HUES64 (cell line): ENCODE measurements around the gene EPB41L1. TPM values are rescaled to one million over a fixed set of nuclear protein-coding genes. Genes with fewer than 3 reads are reported as not detected.

Source experiments
- H3K27ac ChIP-seq: 2 replicates; pipeline ENCODE4 v1.7.0; 2013; ENCODE audit warnings: low read depth, low read length, inconsistent platforms
- H3K27me3 ChIP-seq: 2 replicates; pipeline ENCODE4 v1.6.1; 2013; ENCODE audit warnings: mild to moderate bottlenecking, low read length; ENCODE audit not compliant: insufficient read depth
- H3K36me3 ChIP-seq: 2 replicates; pipeline ENCODE4 v1.6.1; 2013; ENCODE audit warnings: mild to moderate bottlenecking, low read length; ENCODE audit not compliant: insufficient read depth
- H3K4me1 ChIP-seq: 2 replicates; pipeline ENCODE4 v1.6.1; 2013; ENCODE audit warnings: mild to moderate bottlenecking, low read length, moderate library complexity; ENCODE audit not compliant: insufficient read depth
- H3K4me3 ChIP-seq: 2 replicates; pipeline ENCODE4 v1.5.1; 2013; ENCODE audit warnings: mild to moderate bottlenecking, low read length, moderate library complexity
- H3K9ac ChIP-seq: 2 replicates; pipeline ENCODE4 v1.6.1; 2013; ENCODE audit warnings: mild to moderate bottlenecking, low read depth, low read length
- H3K9me3 ChIP-seq: 2 replicates; pipeline ENCODE4 v1.6.1; 2013; ENCODE audit warnings: low read depth, low read length; ENCODE audit not compliant: insufficient read depth
- WGBS: fragments of 150-250, 120-280 bp; methylation state at CpG from one replicate; pipeline ENCODE4 v1.1.7; 2013; ENCODE audit warnings: missing lambda C conversion rate; 5-methylcytosine and 5-hydroxymethylcytosine counted together
- polyA plus RNA-seq, 2 experiments: library from polyadenylated mRNA; stranded (reverse); fragments of 50-300 nt; gene quantifications; one replicate each; pipeline ENCODE4 v1.2.3, GENCODE V29; 2013

EPB41L1 gene
- 25.4 TPM for polyA plus RNA-seq (2013, experiment 1 of 2)
- polyA plus RNA-seq (2013, experiment 2 of 2): 32.0 TPM

DNA sequence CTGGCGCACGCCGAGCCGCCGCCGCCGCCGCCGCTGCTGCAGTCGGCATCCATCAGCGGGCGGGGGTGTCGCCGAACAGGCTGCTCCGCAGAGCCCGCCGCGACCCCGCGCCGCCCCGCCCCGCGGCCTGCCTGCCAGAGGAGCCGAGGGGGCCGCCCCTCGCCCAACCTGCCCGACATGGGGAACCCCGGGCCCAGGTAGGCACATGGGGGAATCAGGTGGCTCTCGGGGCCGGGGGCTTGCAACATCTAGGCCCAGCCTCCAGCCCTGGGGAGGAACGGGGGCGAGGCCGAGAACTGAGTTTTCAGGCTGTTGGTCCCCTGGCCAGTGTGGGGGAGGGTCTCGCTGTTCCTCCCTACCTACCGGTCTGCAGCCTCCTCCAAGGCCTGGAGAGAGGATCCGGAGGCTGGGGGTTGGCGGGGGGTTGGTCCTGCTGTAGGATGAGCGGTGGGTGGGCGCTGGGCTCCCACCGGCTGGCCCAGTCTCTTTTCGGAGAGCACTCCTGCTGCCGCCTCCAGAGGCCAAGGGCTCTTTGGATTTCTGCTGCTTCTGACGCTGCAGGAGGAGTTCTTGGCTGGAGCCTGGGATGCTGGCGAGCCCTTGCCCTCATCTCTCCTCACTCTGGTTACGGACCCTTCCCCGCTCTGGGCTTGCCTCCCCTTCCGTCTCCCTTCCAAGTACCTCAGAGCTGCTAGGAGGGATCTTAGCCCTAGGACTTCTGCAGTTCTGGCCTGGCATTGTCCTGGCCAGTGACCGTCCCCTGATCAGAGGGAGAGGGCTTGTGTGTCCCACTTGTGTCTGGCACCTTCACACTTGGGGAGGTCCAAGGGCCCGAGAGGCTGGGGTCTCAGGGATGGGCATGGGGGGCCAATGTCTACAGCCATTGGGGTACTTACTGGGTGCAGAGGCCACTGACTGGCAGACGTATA lies at the start of gene EPB41L1:
Gene EPB41L1, plus strand, starts transcription at position 41 of the 929 bp plus-strand sequence. CDS start 19,038 bp downstream, outside the sequence.
- WGBS: 6% methylated on average over 51 of the region's 51 CpGs
- Histone ChIP-seq H3K27ac (no peak within 1 kb of the TSS), H3K9ac (peak within 1 kb of the TSS; percentile 60), H3K9me3 (no peaks in the 10 kb centered on the region), H3K4me3 (peak within 1 kb of the TSS; percentile 75), H3K4me1 (peaks cover 6% of the 10 kb centered on the region; the same call in 1 of the 2 replicates), H3K27me3 (no peaks in the 10 kb centered on the region), H3K36me3 (no peaks in the 10 kb centered on the region)

DNA sequence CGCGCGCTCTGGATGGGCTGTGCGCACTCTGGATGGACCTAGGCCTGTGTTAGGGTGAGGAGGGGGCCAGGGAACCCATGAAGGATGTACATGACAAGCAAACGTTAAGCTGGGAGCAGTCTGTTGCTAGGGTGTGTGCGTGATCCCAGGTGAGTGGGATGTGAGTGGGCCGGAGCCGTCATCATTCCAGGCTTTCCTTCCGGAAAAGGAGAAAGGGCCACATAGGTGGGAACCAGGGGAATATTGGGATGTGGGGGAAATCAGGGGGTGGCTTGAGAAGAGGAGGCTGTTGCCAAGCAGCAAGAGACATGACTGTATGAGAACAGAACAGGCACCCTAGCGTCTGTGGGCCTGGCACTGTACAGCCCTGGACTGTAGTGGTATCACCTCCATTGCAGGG lies 49.7 kb upstream of the EPB41L1 start:
- H3K4me1 ChIP-seq: peaks cover 6% of the 10 kb centered on the region
- peaks cover 19% of the 10 kb centered on the region for H3K27me3 ChIP-seq
- no peaks in the 10 kb centered on the region for H3K36me3 ChIP-seq
- H3K9me3 ChIP-seq: no peaks in the 10 kb centered on the region
- WGBS: 95% methylated on average over 10 of the region's 10 CpGs
- H3K9ac ChIP-seq: no peak overlapping the region
- no peak overlapping the region for H3K27ac ChIP-seq
- H3K4me3 ChIP-seq: no peak overlapping the region

DNA sequence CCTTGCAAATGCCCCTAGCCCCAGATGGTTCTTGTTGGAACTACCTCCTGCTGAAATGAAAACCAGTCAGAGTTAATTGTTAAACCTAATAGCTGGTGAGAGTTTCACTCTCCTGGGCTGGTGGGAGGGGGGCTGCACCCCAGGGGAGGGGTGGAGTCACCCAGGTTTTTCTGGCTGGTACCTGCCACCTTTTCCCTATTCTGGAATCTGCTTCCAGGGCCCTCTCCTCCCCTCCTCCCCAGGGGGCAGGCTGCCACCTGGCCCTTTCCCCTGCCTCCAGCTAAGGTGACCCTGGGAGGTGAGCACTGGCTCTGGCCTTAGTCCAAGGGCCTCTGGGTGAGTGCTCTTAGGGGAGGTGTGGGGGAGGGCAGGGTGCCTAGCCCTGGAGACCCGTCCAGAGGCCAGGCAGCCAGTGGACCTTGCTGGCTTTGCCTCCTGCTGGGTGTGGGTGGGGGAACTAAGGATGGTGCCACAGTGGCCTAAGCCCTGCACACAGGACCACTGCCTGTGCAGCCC lies 48.8 kb upstream of the EPB41L1 start:
- Histone ChIP-seq H3K9me3 (no peaks in the 10 kb centered on the region), H3K27ac (no peak overlapping the region), H3K27me3 (peaks cover 10% of the 10 kb centered on the region; the same call in 1 of the 2 replicates), H3K36me3 (no peaks in the 10 kb centered on the region), H3K4me1 (peaks cover 6% of the 10 kb centered on the region), H3K4me3 (no peak overlapping the region), H3K9ac (no peak overlapping the region)
- 61% methylated on average over 1 of the region's 1 CpG for WGBS

DNA sequence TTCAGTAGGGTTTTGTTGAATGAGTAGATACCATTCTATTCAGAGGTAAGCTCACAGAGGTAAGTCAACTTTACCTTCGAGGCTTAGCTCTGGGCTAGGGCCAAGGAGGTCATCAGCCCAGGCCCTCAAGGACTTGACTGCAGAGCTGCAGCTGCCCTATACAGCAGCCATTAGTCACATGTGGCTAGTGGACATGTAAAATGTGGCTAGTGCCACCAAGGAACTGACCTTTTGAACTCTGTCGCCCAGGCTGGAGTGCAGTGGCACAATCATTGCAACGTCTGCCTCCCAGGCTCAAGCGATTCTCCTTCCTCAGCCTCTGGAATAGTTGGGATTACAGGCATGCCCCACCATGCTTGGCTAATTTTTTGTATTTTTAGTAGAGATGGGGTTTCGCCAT lies 47.9 kb upstream of the EPB41L1 start:
- Histone ChIP-seq H3K27me3 (0 out of 2 replicates have a peak, but pooled peaks cover 5% of the 10 kb centered on the region), H3K27ac (no peak overlapping the region), H3K9me3 (no peaks in the 10 kb centered on the region), H3K9ac (no peak overlapping the region), H3K36me3 (no peaks in the 10 kb centered on the region), H3K4me3 (no peak overlapping the region), H3K4me1 (peaks cover 6% of the 10 kb centered on the region)
- 92% methylated on average over 5 of the region's 5 CpGs for WGBS

DNA sequence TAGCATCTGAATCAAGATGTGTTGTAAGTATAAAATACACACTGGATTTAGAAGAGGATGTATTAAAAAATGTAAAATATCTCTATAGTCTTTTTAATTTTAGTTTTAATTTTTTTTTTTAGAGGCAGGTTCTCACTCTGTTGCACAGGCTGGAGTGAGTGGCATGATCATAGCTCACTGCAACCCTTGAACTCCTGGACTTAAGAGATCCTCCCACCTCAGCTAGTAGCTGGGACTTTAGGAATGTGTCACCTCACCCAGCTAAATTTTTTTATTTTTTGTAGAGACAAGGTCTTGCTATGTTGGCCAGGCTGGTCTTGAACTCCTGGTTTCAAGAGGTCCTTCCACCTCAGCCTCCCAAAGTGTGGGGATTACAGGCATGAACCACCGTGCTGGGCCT lies 46.7 kb upstream of the EPB41L1 start:
- Histone ChIP-seq H3K9me3 (no peaks in the 10 kb centered on the region), H3K27me3 (0 out of 2 replicates have a peak, but pooled peaks cover 1% of the 10 kb centered on the region), H3K9ac (no peak overlapping the region), H3K36me3 (no peaks in the 10 kb centered on the region), H3K27ac (no peak overlapping the region), H3K4me1 (peaks cover 6% of the 10 kb centered on the region), H3K4me3 (no peak overlapping the region)
- no CpG with 5 or more reads among the region's 1 CpG for WGBS

DNA sequence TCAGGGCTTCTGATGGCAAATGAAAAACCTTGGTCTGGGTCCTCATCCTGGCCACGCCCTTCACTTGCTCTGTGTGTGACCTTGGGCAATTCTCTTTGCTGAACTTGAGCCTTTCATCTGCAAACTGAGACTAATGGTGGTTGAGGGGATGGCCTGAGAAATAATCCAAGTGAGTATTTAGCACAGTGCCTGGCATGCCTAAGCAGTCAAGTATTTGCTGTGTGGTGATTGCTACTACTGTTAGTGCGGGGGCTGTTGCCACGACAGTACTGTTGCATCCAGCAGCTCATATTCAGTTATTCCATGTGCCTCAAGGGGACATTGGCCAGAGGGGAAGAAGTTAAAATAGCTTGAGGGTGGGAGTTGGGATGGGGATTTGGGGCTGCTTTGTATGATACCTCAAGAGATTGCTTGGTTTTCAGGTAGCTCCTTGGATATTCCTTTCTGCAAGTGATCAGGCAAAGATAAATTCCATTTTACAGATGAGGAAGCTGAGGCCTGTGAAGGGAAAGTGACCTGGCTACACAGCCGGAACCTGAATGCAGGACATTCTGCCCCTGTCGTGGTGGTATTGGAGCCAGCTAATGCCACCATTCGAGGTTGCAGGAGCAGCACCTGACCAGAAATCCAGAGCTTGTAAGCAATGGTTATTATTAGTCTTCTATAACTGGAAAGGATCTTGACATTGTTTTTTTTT lies 45.1 kb upstream of the EPB41L1 start:
- no peak overlapping the region for H3K4me3 ChIP-seq
- no peaks in the 10 kb centered on the region for H3K27me3 ChIP-seq
- no peaks in the 10 kb centered on the region for H3K36me3 ChIP-seq
- no peak overlapping the region for H3K27ac ChIP-seq
- H3K9ac ChIP-seq: no peak overlapping the region
- peaks cover 9% of the 10 kb centered on the region for H3K4me1 ChIP-seq
- no peaks in the 10 kb centered on the region for H3K9me3 ChIP-seq
- WGBS: 90% methylated on average over 6 of the region's 6 CpGs

DNA sequence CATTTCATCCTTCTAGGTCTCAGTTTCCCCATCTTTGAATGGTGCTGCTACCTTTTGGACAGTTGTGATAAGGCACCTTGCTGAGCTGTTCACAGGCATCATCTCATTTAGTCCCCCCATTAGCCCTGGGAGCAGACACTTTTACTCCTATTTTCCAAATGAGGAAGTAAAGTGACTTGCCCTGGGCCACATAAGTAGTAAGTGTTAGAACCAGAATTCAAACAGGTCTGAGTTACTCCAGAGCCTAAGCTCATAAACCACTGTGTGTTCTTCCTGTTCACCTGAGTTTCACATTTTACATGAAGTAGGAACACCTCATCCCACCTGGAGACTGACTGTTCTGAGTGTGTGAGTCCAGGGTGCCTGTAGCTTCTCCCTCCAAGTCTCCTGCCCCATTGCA lies 43.5 kb upstream of the EPB41L1 start:
- Histone ChIP-seq H3K27ac (no peak overlapping the region), H3K27me3 (no peaks in the 10 kb centered on the region), H3K9me3 (no peaks in the 10 kb centered on the region), H3K36me3 (no peaks in the 10 kb centered on the region), H3K9ac (no peak overlapping the region), H3K4me3 (no peak overlapping the region), H3K4me1 (peaks cover 8% of the 10 kb centered on the region; the same call in 1 of the 2 replicates)

DNA sequence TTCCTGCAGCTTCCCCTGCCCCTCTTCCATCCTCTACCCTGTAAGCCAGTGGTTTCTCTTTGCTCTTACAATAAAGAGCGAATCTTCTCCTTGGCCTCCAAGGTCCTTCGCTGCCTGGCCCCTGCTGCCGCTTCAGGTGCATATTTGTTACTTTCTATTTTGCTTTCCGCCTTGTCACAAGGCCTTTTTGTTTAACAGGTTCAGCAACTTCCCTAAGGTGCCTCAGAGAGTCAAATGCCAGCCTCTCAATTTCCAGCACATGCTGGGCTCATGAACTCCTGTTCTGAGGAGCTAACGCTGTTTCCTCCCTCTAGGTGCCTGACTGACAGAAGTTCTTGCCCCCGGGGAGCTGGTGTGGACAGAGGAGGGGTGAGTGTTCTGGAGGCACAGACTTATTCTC lies 42.4 kb upstream of the EPB41L1 start:
- H3K4me3 ChIP-seq: no peak overlapping the region
- no peaks in the 10 kb centered on the region for H3K36me3 ChIP-seq
- H3K9ac ChIP-seq: no peak overlapping the region

DNA sequence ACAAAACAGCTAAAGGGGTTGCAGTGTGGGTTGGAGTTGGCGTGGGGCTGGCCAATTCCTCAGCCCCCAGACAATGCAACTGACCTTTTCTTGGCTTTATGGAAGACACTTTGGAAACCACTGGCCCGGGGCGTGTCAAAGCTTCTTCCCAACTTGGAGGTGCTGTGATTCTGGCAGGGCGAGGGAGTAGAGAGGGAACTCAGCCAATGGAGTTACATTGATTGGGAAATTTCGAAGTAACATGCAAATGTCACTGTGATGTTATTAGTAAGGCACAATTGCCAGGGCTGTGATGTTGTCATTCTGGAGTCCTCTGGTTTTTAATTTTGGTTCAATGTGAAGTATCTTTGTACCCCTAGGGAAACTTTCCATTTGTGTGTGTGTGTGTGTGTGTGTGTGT lies 41.5 kb upstream of the EPB41L1 start:
- H3K9ac ChIP-seq: no peak overlapping the region
- H3K4me3 ChIP-seq: no peak overlapping the region
- peaks cover 8% of the 10 kb centered on the region; the same call in 1 of the 2 replicates for H3K4me1 ChIP-seq
- 88% methylated on average over 5 of the region's 5 CpGs for WGBS
- no peak overlapping the region for H3K27ac ChIP-seq
- no peaks in the 10 kb centered on the region for H3K9me3 ChIP-seq
- no peaks in the 10 kb centered on the region for H3K27me3 ChIP-seq
- H3K36me3 ChIP-seq: no peaks in the 10 kb centered on the region

More for the DNA sequence above, 42.4 kb upstream of the EPB41L1 start:
- no peak overlapping the region for H3K27ac ChIP-seq
- 86% methylated on average over 6 of the region's 6 CpGs for WGBS
- peaks cover 8% of the 10 kb centered on the region; the same call in 1 of the 2 replicates for H3K4me1 ChIP-seq
- no peaks in the 10 kb centered on the region for H3K27me3 ChIP-seq
- H3K9me3 ChIP-seq: no peaks in the 10 kb centered on the region

DNA sequence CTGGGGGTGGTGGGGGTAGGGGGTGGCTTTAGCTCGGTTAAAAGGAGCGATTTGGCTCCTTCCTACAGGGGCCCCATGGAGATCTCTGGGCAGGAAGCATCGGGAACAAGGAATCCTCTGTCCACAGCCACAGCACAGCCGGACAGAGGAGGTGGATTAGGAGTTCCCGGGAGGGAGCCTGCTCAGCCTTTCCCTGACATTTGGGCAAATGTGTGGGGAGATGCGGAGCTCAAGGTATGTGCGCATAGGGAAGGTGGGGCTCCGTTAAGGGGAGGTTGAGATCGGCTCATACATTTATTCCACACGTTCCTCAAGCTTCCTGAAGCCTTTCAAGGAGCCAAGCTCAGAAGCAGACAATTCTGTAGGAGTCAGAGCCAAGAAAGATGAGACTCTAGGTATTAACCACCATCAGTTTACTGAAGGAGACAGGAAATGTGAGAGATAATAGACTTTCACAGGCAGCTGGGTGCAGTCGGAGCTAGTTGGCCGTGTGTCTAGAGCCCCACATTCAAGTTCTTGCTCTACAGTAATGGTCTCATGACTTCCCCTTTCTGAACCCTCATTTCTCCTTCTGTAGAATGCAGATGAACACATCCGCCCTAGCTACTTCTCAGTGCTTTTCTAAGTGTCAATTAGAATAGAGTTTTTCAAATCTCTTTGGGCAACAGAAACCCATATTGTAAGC lies 40.8 kb upstream of the EPB41L1 start:
- Histone ChIP-seq H3K36me3 (no peaks in the 10 kb centered on the region), H3K4me3 (no peak overlapping the region), H3K9me3 (no peaks in the 10 kb centered on the region), H3K4me1 (peaks cover 8% of the 10 kb centered on the region; the same call in 1 of the 2 replicates), H3K27me3 (no peaks in the 10 kb centered on the region), H3K9ac (no peak overlapping the region), H3K27ac (no peak overlapping the region)
- 58% methylated on average over 13 of the region's 13 CpGs for WGBS
